Stimulated activated CD4-positive, alpha-beta T cell treated with anti-CD3 and anti-CD28 coated beads, Interleukin-12 subunit alpha, Interleukin-12 subunit beta, amount 100 ng/mL, for 48 hours (primary cell): Measurements from ENCODE around the gene RBM19.
"Not testable (repeated sequence)": the region's sequence is repeated elsewhere in the genome, so short reads cannot be mapped to it uniquely, and the experiment has no call there.

ENCODE experiments used
- DNase-seq, 3 donors: peaks; one replicate each; pipeline ENCODE4 v3.0.0-alpha.2; 2020; ENCODE audit warnings: low read depth in 2 of 3, low spot score in 1 of 3

The RBM19 gene

DNA sequence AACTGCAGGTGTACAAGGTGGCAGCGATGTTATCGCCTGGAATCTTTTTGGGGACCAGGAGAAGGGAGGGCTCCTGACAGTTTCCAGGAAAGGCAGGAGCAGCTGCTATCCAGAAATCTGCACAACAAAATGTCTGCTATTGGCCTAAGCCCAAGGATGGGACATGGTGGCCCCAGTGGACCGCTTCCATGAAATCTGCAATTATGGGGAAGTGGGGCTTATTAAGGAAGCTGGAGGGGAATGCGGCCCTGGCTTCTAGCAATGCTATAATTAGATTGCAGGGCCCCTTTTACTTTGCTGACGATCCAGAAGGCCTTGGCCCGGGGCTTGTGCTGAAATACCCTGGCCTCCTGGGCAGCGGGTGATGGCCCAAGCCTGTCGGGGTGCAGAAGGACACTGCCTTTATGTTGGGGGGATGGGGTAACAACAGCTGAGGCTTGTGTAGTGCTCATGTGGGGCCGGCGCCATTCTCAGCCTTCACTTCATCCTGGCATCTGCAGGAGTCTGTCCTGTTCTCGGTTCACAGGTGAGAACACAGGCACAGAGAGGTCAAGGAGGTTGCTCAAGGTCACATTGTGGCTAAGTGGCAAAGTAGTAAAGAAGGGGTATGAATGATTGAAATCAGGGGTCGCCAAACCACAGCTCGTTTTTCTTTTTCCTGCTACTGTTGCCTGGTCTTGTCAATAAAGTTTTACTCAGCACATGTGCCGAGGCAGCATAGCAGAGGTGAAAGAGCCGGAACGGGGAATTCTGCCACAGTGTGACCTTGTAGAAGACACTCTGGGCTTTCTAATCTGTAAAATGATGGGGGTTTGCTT, 153.5 kb downstream of the RBM19 start:
- DNase-seq, result no peak

DNA sequence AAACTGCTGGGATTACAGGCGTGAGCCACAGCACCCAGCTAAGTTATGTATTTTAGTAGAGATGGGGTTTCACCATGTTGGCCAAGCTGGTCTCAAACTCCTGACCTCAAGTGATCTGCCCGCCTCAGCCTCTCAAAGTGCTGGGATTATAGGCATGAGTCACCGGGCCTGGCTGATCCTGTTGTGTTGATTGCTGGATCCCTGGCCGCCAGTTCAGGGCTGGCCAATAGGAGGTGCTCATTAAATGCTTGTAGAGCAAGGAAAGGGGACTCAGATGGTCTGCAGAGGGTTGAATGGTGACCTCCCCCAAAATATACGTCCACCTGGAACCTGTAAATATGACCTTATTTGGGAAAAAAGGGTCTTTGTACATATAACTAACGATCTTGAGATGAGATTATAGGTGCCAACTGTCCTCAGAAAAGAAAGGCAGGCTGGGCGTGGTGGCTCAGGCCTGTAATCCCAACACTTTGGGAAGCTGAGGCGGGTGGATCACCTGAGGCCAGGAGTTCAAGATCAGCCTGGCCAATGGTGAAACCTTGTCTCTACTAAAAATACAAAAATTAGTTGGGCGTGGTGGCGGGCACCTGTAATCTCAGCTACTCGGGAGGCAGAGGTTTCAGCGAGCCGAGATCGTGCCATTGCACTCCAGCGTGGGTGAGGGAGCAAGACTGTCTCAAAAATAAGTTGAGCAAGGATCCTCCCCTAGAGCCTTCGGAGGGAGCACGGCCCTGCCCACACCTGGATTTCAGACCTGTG, 156.5 kb downstream of the RBM19 start:
- DNase-seq, result not testable (repeated sequence)

DNA sequence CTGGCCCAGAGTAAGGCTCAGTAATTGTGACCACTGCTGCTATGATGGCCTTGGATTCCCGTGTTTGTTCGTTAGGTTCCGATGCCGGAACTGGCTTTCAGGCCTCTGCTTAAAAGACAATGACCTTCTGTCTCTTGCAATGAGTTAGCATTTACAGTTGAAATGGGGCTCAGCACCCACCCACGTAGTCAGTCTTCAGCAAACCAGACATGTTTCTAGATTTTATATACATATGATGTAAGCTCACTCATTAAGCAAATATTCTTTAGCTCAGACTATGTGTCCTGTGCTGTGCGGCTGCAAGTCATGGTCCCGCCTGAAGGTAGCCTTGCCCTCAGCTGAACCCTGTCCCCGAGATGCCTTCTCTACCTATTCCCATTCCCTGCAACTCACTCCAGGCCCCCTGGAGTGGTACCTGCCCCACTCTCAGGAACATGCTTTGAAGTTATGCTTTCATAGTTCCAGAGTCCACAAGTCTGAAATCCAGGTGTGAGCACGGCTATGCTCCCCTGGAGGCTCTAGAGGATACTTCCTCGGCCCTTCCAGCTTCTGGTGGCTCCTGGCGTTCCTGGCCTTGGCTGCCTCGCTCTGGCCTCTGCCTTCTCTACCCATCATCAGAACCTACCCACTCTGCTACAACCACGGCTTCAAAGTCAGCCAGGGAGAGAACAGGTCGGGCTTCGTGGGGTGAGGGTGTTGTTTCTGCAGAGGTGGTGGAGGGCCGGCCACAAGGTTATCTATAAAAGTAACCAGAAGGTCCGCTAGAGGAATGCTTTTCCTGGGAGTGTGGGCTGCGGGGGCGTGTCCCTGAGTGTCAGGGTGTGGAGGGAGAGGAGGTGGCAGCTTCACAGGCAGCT, 157.8 kb downstream of the RBM19 start:
- no peak for DNase-seq

DNA sequence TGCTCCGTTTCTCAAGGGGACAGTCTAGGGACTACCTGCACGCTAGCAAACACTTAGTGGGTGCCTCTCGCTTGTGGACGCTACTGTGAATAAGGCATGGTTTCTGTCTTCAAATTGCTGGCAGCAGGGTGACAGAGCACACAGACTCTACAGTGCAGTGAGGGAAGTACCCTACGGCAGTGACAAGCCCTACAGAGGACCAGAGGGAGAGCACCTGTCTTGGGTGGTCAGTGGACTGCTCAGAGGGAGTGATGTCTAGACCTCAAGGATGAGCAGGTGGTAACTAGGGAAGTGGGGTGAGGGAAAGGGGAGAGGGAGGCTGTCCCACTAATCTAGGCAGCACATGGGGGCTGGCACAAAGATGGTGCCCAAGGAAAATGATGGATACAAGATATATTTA, 160.5 kb downstream of the RBM19 start:
- DNase-seq, result no peak

DNA sequence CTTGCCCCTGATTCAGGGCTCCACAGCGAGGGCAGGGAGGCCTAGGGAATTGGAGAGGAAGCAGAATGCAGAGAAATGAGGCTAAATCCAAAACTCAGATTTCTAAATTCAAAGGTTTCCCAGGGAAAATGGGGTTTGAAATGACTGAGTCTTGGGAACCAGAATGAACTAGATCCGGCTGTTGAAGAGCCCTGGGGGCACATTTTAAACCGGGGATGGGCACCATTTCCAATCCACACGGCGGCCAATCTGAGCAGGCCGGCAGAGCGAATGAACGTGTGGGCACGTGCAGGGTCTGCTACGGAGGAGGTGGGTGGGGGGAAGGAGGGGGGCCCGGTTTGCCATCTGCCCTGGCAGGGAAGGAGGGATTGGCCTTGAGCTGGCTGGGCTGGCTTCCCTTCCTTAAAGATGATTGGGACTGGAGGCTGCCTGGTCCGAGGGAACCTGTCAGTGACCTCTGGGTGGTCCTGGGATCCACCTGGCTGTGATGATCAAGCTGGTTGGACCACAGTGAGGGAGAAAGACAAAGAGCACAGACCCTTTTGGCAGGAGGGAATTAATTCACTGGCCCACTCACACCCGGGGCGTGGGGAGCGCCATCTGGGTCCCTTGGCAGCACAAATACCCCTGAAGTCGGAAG, 161.0 kb downstream of the RBM19 start:
- DNase-seq, result no peak

DNA sequence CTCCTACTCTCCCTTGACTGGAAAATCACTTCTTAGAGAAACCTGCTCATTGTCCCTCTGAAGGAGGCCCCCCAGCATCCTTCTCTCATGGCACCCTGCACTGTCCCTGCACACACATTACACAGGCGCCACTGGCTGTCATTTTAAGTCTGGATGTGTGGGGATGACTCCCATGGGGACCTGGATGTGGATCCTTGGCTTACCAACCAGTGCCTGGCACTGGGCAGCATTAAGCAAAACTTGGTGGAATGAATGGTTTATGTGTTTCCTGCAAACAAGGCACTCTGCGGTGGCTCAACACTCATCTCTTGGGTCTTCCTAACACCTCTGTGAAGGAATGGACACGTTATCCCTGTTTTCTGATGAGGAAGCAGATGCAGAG, 162.4 kb downstream of the RBM19 start:
- no peak for DNase-seq

DNA sequence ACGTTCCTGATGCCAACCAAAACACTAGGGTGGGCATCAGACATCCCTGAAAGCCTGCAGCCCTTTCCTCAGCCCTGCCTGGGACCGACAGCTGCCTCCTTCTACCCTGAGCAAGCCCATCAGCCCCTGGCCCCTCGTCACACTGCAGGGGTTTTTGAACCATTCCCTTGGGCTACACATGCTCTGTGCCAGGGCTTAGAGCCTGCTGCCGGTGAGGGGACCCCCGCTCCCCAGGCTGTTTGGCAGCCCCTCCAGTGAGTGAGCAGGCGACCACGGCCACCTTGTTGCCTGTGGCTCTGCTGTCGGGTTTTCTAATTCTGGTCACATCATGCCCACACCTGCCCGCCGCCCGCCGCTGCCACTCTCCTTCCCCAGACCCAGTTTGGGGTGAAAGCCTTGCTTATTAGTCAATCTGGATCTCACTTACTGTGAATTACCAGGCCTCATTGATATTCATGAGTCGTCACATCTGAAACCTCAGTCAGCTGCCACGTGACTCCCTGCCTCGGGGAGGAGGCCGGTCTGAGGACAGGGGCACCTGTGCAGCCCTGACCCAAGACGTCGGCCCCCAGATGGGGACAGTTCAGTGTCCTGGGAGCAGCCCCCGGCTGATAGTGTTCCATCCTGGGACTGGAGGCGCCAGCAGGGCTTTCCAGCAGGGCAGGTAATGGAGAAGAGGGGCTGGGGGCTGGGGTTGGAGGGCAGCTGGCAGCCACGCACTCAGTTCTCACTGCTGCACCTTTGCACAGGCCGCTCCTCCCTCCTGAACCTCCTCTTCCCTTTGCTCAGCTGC, 163.0 kb downstream of the RBM19 start:
- DNase-seq, result no peak

DNA sequence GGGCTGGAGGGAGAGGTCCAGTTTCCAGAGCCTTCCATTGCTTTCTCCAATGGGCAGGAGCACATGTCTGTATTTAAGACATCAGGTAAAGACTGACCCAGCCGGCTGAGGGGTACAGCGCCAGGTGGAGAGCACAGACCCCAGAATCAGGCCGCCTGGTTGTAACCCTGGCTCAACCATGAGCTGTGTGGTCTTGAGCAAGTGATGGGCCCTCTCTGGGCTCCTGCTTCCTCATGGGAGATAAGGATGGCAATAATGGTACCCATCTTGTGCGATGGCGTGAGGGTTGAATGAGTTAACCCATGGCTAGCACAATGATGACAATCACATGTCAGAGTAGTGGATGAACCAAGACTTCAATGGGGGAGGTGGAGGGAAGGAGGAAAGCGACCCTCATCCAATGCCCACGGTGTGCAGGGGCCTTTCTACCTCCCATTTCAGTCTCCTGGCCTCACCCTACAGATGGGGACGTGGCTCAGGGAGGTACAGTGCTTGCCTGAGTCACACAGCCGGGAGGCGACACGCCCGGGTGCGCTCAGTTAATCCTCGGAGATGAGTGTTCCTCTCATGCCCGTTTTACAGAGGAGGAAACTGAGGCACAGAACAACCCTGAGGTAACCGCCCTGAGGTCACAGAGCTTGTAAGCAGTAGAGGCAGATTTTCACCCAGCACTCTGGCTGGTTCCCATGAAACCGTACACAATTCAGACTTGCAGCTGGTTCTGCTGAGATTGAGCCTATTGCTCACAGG, 163.9 kb downstream of the RBM19 start:
- no peak for DNase-seq

DNA sequence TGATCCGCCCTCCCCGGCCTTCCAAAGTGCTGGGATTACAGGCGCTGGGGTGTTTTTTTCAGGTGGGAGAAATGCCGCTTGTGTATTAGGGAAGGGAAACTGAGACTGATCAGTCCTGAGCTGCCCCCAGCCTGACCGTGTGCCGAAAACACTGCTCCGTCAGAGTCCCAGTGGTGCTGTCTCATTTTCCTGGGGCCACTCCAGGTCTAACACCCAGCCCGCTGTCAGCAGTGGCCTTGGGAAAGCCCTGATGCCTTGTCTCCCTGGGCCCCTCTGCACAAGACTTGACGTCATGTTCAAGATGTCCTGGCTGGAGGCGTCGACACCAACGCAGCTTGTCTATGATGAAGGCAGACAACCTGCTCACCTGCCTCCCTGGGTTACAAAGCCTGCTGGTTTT, 165.9 kb downstream of the RBM19 start:
- DNase-seq, result no peak

DNA sequence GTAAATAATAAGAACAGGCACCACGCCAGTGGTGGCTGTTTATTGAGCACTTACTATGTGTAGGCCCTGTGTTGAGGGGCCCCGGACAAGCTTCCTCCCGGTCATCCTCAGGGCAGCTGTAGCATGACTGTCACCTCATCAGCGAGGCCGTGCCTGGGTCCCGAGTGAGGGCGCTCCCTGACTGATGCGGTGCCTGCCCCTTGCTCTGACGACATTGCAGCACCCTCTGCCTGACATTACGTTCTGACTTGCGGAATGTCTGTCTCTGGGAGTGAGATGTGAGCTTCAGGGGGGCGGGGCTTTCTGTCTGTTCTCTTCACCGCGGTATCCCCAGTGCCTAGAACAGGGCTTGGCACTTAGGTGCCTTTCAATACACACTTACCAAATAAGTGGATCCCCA, 167.6 kb downstream of the RBM19 start:
- no peak for DNase-seq

DNA sequence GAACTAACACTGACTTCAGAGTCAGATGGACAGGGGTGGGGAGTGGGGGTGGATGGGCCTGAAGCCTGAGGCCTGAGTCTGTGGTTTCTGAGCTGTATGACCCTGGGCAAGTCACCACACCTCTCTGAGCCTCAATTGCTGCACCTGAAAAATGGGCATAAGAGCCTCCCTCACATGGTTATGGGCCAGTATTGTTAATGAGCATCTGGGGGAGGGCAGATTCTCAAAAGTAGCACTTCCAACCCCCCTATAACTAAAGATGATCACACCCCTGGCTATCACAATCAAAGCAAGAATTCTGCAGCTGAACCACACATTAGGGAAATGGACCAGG, 168.6 kb downstream of the RBM19 start:
- no peak for DNase-seq

DNA sequence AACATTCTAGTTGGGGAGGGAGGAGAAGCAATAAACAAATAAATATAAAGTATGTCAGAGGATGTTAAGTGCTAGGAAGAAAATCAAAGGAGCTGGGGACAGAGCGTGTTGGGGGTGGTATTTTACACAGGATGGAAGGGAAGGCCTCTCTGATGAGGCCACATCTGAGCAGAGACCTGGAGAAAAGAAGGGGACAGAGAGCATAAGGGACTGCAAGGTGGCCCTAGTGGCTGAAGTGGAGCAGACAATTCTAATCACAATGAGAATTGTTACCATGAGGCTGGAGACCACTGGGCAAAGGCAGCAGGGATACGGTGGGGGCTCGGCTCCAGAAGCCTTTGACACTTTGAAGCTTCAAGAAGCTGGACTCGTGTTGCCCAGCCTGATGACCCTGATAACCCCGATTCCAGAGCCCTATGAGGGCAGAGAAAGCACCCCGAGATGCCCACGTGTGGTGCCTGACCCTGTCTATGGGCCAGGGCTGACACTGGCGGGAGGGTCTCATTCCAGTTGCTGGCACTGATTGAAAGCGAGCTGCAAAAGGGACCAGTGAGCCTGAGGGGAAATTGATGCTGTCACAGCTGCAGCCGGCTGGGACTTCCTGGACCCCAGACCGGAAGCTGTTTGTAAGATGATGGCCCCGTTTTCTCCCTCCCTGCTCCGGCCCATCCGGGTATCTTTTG, 169.1 kb downstream of the RBM19 start:
- DNase-seq, result no peak

DNA sequence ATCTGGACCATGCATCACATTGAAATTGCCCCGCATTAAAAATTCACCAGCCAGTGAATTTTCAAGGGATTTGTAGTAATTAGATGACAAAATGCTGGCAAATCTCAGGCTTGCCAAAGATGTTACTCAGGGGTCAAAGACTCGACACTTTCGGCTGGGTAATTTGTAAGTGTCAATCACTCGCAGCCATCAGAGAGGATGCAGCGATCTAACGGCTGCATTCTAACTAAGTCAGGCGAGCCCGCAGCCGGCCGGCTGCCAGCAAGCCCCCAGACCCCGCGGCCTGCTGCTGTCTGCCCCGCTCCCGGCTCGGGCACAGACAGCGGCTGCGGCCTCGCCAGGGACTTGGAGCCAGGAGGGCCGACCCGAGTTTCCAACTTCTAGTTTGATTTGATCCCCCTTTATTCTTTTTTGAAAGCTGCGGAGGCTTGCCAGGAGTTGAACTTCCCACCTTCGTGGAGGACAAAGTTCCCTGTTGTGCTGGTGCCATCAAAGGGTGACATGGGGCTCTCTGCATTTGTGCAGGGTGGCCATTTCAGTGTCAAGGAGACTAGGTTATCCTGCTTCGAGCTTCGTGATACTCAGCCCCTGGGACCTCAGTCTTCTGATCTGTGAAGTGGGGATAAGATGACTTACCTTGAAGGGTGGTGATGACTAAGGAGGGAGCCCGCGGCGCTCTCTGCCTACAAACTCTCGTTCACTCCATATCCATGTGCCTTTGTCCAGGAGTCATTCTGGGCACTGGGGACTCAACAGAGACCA, 169.9 kb downstream of the RBM19 start:
- no peak for DNase-seq

DNA sequence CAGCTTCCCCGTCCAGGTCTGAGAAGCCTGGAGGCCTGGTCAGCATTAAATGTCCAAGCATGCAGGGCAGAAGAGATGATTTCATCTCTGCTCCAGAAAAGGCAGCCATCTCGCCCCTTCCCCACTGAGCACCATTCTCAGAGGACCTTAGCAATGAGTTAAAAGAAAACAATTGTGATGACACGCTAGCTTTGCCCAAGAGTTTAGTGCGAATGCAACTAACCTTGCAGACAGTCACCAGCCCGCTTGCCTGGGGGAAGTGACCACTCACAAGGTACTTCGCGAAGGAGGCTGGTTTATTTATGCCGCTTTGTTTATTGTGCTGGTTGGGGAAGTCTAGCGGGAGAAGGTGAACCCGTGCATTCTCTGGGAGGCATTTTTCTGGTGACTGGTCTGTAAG, 170.7 kb downstream of the RBM19 start:
- no peak for DNase-seq

DNA sequence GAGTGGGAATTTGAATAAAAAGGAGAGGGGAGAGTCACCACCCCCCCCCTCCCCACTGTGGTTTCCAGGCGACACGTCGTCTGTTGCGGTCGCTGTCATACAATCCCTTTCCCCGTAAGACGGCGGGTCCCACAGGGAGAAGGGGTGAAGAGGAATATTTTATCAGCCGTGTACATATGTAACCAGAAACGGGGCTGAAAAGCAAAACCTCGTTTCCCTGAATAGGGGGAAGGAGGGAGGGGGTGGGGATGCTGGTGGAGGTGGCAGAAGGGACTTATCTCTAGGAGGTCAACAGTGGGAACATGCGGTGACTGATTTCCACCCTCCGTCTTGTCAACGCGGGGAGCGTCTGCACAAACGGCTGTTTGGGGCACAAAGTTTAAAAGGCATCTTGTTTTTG, 171.4 kb downstream of the RBM19 start:
- DNase-seq, result no peak

DNA sequence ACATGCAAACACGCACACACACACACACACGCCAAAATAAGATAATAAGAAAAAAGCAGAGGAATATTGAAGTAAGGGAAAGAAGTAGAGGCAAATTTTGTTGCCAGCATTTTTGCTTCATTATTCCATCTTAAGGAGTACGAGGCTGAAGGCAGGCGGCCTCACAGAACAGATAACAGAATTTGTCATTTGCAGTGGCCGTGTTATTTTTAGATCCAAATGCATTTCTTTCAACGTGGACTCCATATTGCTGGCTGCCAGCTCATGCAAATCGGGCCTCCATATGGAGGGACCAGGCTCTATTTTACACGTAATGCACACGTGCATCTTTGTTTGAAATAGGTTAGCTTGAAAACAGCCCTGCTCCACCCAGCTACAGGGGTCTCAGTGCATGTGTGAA, 172.9 kb downstream of the RBM19 start:
- no peak for DNase-seq

DNA sequence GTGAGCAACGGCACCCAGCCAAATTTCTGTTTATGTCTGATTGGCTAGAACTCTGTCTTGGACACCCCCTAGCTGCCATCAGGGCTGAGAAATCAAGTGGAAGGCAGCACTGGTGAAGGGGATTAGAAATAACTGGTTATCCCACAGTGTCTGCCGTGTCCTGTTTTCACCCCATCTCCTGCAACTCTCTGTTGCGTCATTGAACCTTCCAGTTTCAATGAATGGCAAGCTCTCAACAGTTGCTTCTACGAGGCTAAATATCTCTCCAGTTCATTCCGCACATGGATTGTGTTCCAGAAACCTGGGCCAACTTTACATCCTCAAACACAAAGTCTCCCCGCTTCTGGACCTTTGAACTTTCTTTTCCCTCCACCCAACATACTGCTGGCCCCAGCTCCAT, 173.7 kb downstream of the RBM19 start:
- DNase-seq, result no peak

DNA sequence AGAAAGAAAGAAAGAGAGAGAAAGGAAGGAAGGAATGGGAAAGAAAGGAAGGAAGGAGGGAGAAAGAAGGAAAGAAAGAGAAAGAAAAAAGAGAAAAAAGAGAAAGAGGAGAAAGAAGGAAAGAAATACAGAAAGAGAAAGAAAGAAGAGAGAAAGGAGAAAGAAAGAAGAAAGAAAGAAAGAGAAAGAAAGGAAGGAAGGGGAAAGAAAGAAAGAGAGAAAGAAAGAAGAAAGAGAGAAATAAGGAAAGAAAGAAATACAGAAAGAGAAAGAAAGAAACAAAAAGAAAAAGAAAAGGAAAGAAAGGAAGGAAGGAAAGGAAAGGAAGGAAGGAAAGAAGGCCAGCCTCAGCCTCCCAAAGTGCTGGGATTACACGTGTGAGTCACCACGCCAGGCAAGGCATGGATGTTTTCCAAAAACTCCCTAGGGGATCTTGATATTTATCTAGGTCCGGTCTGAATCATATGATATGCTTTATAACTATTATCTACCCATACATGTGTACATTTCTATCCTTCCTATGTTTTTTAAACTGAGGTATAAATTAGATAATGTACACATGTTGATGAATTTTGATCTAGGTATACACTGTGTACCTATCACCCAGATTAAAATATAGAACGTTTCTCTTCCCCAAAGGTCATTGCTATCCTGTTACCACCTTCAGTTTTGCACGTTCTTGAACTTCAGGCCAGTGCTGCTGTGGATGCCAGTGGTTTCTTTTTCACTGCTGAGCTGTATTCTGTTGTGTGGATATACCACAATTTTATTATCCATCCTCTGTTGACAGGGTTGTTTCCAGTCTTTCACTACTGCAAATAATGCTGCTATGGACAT, 177.9 kb downstream of the RBM19 start:
- no peak for DNase-seq
